Measurements from ENCODE around the gene BCAN. TPM values are rescaled to one million over a fixed set of nuclear protein-coding genes. Genes with fewer than 3 reads are reported as not detected.

Gene BCAN
- total and polyA plus RNA-seq, 2 of the 8 experiments (the other 6 are each of a cell fraction or from before 2014, with no cell fraction given): 4.5 to 24.0 TPM

DNA sequence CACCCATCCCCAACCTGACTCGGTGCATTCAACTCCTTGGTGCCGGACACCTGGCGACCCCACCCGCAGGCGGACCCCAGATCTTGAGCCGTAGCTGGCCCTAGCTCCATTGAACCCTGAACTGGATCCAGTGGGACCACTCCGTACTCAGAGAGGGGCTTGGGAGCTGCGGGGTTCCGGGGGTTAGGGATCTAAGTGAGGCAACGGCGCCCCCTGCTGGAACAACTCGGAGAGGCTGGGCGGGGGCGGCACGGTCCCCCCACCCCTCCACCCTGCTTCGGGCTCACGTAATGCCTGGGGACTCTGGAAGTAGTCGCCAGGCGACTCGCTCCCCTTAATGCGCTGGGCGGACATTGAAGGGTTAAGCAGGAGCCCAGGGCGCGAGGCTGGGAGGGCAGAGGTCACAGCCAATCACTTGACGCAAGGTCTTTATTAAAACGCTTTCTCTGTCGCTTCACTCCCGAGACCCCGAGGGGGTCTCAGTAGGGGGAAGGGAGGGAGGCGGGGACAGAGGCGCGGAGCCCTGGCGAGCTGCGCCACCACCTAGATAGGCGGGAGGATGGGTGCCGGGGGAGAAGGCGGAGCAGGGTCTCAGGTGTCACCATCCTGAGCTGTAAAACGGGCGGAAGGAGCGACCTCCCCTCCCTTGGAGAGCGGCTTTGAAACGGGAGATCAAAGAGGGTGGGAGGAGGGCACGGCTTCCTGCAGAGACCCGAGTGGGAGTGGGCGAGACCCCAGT, 64.2 kb downstream of the BCAN start (continued):
- TF ChIP-seq NRF1 (IDR thresholded peaks at IDR 0.05; ENCODE audit: low read depth, low read length) (no peak), HDAC2 (IDR thresholded peaks at IDR 0.05; ENCODE audit: borderline replicate concordance in 1 of 2, low read depth in 2 of 2, low read length in 2 of 2) (peak; percentile 30 to 87; a peak in 1 of 4 replicates), JUN (IDR thresholded peaks at IDR 0.05; ENCODE audit: low read depth, low read length) (0 out of 2 replicates have a peak, but pooled peaks have one; percentile 40), YY1 (IDR thresholded peaks at IDR 0.05; ENCODE audit: low read depth, low read length) (peak; percentile 58), RBBP5 (IDR thresholded peaks at IDR 0.05; ENCODE audit: borderline replicate concordance, low read depth, low read length) (no peak), KDM1A (IDR thresholded peaks at IDR 0.05; ENCODE audit: borderline replicate concordance, low read length) (no peak), CTBP2 (IDR thresholded peaks at IDR 0.05; ENCODE audit: borderline replicate concordance, insufficient read depth, insufficient read length, low read length) (peak; percentile 54), ZNF274 (IDR thresholded peaks at IDR 0.05; ENCODE audit: borderline replicate concordance, extremely low read depth, low read length) (no peak), SIRT6 (IDR thresholded peaks at IDR 0.05; ENCODE audit: low read length) (no peak), CBX8 (IDR thresholded peaks at IDR 0.05; ENCODE audit: borderline replicate concordance, low read depth, low read length) (no peak), TAF7 (optimal IDR thresholded peaks at IDR 0.05; ENCODE audit: borderline replicate concordance, low read depth, low read length) (peak; percentile 36), EGR1 (IDR thresholded peaks at IDR 0.05; ENCODE audit: borderline replicate concordance, low read depth, low read length) (peak; percentile 99), CREB1 (IDR thresholded peaks at IDR 0.05) (peak; percentile 33; the same call in 1 of the 2 replicates), RXRA (IDR thresholded peaks at IDR 0.05; ENCODE audit: insufficient read depth, low read depth, low read length) (0 out of 2 replicates have a peak, but pooled peaks have one; percentile 60), ASH2L (IDR thresholded peaks at IDR 0.05; ENCODE audit: low read length) (peak; percentile 83)

Data from H1 (cell line).